HG03378 (cell line): Measurements from ENCODE around the gene PDE6B.

Experiments used
- ATAC-seq: cut with Tn5 transposase; IDR thresholded peaks from one replicate; pipeline ENCODE4 v1.9.1; 2021; ENCODE audit warnings: mild to moderate bottlenecking, moderate library complexity; ENCODE audit not compliant: unreplicated experiment

PDE6B gene

GRCh38 chr4:655464-656151 is 30.2 kb downstream of the PDE6B start:
- ATAC-seq = no peak

DNA sequence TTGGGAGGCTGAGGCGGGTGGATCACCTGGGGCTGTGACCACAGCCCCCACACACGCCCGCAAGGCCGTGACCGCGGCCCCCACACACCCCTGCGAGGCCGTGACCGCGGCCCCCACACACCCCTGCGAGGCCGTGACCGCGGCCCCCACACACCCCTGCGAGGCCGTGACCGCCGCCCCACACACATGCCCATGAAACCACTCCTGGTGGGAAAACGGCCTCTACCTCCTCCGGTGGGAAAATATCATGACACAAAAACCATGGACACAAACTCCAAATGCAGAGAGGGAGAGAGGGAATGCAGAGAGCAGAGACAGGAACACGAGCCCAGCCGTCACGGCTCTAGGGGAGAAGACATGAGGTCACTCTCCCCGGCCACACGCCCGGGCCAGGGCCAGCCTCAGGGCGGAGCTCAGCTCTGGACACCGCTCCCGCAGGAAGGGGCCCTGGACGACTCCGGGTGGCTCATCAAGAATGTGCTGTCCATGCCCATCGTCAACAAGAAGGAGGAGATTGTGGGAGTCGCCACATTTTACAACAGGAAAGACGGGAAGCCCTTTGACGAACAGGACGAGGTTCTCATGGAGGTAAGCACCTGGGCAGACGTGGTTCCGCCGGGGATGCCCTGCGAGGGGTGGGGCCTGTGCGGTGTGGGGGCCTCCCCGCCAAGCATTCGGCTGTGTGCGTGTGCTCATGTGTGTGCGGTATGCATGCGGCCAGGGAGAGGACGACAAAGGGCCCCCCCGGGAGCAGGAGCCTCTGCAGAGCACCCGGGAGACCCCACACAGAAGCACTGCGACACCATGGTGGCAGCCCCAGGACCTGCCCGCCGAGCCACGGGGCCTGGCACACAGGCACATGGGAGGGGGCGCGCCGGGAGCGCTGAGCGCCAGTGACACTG is 31.3 kb downstream of the PDE6B start:
- ATAC-seq = no peak

- ATAC-seq = no peak
Measured at GRCh38 chr4:657338-657833, 32.0 kb downstream of the PDE6B start.

GRCh38 chr4:657834-658667 is 32.7 kb downstream of the PDE6B start:
- no peak for ATAC-seq

DNA sequence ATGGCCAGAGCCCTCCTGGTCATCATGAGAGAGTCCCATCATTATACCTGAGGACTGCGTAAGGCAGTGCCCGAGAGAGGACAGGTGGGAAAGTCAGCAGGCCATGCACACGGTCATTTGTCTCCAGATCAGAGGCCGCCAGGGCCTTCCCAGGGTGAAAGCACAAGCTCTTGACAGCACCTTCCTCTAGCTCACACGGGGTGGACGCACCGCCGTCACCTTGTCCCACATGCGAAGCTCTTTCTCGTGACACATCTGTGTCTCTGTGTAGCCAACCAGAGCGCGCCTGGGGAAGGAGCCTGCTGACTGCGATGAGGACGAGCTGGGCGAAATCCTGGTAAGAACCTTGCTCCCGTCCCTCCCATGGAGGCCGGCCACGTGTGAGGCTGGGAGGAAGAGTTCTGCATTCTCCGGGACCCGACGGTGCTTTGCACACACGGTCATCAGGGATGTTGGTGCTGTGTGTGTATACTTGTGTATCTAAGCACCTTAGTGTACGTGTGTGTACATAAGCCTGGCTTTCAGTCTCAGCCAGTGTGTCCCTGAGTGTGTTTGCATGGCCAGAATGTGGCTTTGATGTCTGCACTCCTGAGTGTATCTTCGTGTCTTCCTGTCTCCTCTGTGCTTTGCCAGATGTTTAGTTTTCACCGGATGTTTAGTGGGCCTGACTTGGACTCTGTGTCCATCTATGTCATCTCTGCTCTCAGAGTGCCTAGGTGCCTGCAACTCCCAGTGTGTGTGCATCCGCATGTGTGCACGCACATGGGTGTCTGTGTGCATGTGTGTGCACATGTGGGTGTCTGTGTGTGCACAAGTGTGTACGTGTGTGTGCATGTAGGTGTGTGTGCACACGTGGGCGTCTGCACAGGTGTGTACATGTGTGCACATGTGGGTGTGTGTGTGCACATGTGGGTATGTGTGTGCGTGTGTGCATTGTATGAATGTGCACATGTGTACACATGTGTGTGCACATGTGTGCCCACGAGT is 33.6 kb downstream of the PDE6B start:
- no peak for ATAC-seq

DNA sequence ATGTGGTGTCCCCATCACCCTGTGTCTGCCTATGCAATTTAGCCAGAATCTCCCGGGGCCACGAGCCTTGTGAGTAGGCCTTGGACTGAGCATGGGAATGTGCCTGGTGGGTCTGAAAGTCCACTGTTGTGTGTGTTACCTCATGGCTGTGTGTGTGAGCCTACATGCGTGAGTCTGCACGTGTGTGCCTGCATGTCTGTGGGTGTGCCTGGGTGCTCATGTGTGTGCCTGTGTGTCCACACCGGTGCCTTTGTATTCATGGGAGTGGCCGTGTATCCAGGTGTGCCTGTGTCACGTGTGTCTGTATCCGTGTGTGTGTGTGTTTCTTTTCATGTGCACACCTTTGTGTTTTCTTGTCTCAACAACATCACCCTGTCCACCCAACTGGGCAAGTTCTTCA is 34.5 kb downstream of the PDE6B start:
- no peak for ATAC-seq

- no peak for ATAC-seq
Measured at GRCh38 chr4:660401-660800, 35.0 kb downstream of the PDE6B start.

DNA sequence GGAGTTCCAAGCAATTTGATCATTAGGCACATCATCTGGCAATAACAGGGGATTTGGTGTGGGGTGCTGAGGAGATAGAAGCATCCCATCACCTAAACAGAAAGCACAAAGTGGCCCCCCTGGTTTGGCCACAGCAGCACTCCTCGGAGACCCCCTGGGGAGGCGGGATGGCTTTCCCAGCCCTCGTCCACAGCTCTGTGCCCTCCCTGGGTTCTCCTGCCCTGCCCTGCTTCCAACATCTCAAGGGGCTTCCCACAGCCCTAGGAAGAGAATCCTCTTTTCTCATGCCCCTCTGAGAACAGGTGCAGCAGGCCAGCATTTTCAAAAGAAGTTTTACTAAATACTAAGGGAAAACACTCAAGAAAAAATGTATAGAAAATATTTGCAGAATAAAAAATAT is 35.9 kb downstream of the PDE6B start:
- ATAC-seq = no peak

DNA sequence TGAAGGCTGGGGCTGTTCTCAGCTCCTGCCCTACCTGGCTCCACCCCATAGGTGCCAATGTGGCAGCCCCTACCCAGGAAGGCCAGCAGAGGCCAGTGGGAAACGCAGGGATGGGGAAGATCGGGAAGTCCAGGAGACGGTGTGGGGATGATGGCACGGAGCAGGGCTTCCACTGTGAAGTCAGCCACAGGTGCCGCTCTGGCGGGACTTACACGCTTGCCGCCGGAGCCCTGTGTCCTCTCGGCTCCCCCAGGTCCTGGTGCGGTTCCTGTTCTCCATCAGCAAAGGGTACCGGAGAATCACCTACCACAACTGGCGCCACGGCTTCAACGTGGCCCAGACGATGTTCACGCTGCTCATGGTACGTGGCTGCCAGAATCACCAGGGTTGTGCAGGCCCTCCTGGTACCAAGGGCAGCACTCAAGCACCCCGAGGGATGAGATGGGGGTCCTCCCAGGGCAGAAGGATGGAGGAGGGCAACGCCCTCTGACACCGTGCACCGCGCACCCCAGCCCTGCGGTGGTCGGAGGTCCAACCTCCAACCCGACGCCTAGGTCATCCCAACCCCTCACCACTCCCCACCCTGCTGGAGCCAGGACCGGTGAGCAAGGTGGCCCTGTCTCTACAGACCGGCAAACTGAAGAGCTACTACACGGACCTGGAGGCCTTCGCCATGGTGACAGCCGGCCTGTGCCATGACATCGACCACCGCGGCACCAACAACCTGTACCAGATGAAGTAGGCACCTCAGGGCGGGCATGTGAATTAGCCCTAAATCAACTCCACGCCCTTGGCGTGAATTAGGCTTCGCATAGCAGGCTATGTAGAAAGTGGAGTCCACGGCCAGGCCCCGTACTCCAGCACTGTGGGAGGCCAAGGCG is 36.7 kb downstream of the PDE6B start:
- ATAC-seq = no peak

DNA sequence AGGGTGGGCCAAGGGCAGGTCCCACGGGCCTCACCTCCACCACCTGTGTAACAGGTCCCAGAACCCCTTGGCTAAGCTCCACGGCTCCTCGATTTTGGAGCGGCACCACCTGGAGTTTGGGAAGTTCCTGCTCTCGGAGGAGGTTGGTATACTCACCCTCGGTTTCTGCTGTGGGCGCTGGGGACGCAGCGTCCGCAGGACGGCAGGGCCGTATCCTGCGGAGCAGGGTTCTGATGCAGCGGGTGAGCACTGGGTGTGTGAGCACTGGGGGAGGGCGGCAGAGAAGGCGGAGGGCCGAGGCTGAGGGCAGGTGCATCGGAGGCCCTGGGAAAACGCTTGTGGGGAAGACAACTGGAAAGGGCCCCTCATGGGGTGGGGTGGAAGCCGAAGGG is 37.7 kb downstream of the PDE6B start:
- no peak for ATAC-seq

- ATAC-seq = no peak
Measured at GRCh38 chr4:663438-664428, 38.4 kb downstream of the PDE6B start.

DNA sequence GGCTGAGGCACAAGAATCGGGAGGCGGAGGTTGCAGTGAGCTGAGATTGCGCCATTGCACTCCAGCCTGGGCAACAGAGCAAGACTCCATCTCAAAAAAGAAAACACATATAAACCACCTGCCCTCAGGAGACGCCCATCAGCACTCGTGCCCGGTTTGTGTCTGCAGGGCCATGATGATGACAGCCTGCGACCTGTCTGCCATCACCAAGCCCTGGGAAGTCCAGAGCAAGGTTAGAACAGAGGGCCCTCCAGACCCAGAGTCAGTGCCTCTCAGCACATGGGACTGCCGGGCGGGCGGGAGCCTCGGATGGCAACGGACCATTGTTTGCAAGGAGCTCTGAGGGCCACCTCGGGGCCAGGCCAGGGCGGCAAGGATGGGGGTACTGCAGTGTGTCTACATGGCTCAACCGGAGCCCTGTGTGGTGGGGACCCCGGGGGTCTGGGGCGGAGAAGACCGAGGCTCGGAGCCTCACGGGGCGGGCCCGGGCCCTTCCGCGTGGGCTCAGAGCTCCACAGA is 39.4 kb downstream of the PDE6B start:
- ATAC-seq = no peak

GRCh38 chr4:665381-665750 is 40.0 kb downstream of the PDE6B start:
- ATAC-seq = no peak

GRCh38 chr4:665751-666435 is 40.5 kb downstream of the PDE6B start:
- ATAC-seq = no peak

- ATAC-seq = no peak
Measured at GRCh38 chr4:666436-666810, 41.0 kb downstream of the PDE6B start.

DNA sequence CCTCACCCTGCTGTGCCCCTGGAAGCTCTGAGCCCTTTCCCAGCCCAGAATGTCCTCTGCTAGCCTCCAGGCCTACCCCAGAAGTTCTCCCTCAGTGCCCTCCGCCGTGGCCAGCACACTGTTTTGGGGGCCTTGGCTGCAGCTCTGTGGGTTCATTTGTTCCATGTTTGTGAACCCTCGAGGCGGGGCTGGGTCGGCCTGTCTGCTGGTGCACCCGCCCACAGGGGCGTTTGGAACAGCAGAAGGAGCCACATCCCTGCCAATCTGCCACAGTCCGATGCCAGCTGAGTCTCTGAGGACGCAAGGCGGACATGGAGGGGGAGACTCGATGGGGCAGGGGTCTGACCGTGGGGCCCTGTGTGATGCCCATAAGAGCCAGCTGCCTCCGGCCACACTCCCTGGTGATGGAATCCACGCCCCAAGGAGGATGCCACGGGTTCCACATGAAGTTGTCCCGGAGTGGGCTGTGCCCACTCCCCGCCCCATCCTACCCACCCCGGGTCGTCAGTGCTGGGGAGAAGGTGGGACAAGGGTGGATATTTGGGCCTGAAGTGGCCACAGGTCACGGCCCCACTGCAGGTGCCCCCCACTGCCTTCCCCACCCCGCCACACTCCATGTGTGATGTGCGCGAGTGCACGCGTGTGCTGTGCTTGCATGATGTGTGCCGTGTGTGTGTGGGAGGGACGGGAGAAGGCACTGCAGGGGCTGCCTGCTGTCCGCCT is 41.6 kb downstream of the PDE6B start:
- no peak for ATAC-seq

- ATAC-seq = no peak
Measured at GRCh38 chr4:667545-667925, 42.2 kb downstream of the PDE6B start.
